ENCODE measurements around the gene SLIT3.

DNA sequence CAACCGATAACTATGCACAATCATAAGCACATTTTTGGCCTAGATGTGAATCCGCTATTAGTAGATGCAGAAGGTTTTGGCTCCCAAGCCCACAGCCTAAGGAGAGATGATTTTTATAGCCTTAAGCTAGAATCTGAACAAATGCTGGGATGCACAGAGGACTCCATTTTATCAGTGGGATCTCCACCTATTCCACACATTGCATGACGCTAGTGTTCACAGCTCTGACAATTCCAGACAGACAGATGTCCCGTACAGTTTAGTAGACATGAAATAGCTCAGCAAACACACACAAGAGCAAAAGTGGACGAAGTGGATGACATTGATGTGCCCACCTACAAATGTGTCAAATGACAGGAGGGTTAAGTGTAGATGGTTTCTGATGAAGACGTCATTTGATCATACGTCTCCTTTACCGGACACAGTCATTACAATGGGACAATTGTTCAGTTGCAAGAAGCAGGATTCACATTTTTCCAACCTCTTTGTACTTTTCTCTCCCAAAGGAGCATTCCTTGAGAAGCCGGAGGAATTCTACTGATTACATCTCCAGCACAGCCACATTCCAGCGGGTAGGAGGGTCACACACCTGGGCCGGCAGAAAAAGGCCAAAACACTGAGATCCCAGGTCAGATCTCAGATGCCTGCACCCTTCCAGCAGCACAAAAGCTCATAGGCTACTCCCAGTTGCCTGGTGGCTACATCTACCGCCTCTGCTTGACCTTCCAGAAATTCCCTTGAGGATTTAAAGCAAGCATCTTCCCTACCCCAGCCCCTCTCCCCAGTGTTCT lies 202.4 kb downstream of the SLIT3 start:
- TF ChIP-seq EZH2phosphoT487 (IDR thresholded peaks at IDR 0.05; ENCODE audit: low read depth, severe bottlenecking, unreplicated experiment) (no peak), EZH2 (IDR thresholded peaks at IDR 0.05; ENCODE audit: borderline replicate concordance) (no peak)
- TF ChIP-seq, protein P1, sequence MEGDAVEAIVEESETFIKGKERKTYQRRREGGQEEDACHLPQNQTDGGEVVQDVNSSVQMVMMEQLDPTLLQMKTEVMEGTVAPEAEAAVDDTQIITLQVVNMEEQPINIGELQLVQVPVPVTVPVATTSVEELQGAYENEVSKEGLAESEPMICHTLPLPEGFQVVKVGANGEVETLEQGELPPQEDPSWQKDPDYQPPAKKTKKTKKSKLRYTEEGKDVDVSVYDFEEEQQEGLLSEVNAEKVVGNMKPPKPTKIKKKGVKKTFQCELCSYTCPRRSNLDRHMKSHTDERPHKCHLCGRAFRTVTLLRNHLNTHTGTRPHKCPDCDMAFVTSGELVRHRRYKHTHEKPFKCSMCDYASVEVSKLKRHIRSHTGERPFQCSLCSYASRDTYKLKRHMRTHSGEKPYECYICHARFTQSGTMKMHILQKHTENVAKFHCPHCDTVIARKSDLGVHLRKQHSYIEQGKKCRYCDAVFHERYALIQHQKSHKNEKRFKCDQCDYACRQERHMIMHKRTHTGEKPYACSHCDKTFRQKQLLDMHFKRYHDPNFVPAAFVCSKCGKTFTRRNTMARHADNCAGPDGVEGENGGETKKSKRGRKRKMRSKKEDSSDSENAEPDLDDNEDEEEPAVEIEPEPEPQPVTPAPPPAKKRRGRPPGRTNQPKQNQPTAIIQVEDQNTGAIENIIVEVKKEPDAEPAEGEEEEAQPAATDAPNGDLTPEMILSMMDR (IDR thresholded peaks at IDR 0.05; ENCODE audit: poor library complexity) = no peak
